ENCODE results near the gene ATF5. TPM values are rescaled to one million over a fixed set of nuclear protein-coding genes. Genes with fewer than 3 reads are reported as not detected.

The ATF5 gene
- total RNA-seq, 1 experiment from 2014 or later, result 30.7 TPM

GRCh38 chr19:49977881-49978280 lies 48.9 kb downstream of the ATF5 start:
- CTCF ChIA-PET, result no interaction called here
- H3K4me3 Mint-ChIP-seq (ENCODE audit: low read depth, unreplicated experiment), result no peak overlapping the region
- H3K27ac Mint-ChIP-seq (ENCODE audit: unreplicated experiment), result no peak overlapping the region
- peaks cover 46% of the 10 kb centered on the region for H3K36me3 Mint-ChIP-seq (ENCODE audit: insufficient read depth, unreplicated experiment)
- no peak for TF ChIP-seq CTCF (IDR thresholded peaks at IDR 0.05; ENCODE audit: unreplicated experiment)
- no peaks in the 10 kb centered on the region for H3K27me3 Mint-ChIP-seq (ENCODE audit: unreplicated experiment)
- H3K9me3 Mint-ChIP-seq (ENCODE audit: low read depth, unreplicated experiment), result no peaks in the 10 kb centered on the region
- H3K4me1 Mint-ChIP-seq (ENCODE audit: low read depth, unreplicated experiment), result no peaks in the 10 kb centered on the region
- intact Hi-C loops (cut with micrococcal nuclease; ENCODE audit: unreplicated experiment), result no loop called here
- no peak for DNase-seq
- no TSS peak for BruUV-seq (replicated peaks)

GRCh38 chr19:49978324-49978723 lies 49.3 kb downstream of the ATF5 start:
- CTCF ChIA-PET, result no interaction called here
- no peak for DNase-seq
- H3K4me3 Mint-ChIP-seq (ENCODE audit: low read depth, unreplicated experiment), result no peak overlapping the region
- H3K27ac Mint-ChIP-seq (ENCODE audit: unreplicated experiment), result no peak overlapping the region
- no peak for TF ChIP-seq CTCF (IDR thresholded peaks at IDR 0.05; ENCODE audit: unreplicated experiment)
- no TSS peak for BruUV-seq (replicated peaks)
- H3K4me1 Mint-ChIP-seq (ENCODE audit: low read depth, unreplicated experiment), result no peaks in the 10 kb centered on the region
- peaks cover 42% of the 10 kb centered on the region for H3K36me3 Mint-ChIP-seq (ENCODE audit: insufficient read depth, unreplicated experiment)
- H3K9me3 Mint-ChIP-seq (ENCODE audit: low read depth, unreplicated experiment), result no peaks in the 10 kb centered on the region
- intact Hi-C loops (cut with micrococcal nuclease; ENCODE audit: unreplicated experiment), result no loop called here
- no peaks in the 10 kb centered on the region for H3K27me3 Mint-ChIP-seq (ENCODE audit: unreplicated experiment)

- Mint-ChIP-seq H3K4me1 (ENCODE audit: low read depth, unreplicated experiment) (no peaks in the 10 kb centered on the region), H3K27me3 (ENCODE audit: unreplicated experiment) (no peaks in the 10 kb centered on the region), H3K27ac (ENCODE audit: unreplicated experiment) (no peak overlapping the region), H3K36me3 (ENCODE audit: insufficient read depth, unreplicated experiment) (peaks cover 26% of the 10 kb centered on the region), H3K9me3 (ENCODE audit: low read depth, unreplicated experiment) (no peaks in the 10 kb centered on the region), H3K4me3 (ENCODE audit: low read depth, unreplicated experiment) (no peak overlapping the region)
- TF ChIP-seq CTCF (IDR thresholded peaks at IDR 0.05; ENCODE audit: unreplicated experiment), result no peak
- CTCF ChIA-PET, result interaction anchor here (0.6 kb wide), 1 partner anchor 88 kb away, joined by 6 read pairs; no protein-coding TSS in a partner anchor
- intact Hi-C loops (cut with micrococcal nuclease; ENCODE audit: unreplicated experiment), result no loop called here
- DNase-seq, result no peak
- no TSS peak for BruUV-seq (replicated peaks)
Observed at GRCh38 chr19:49981603-49982593, 52.9 kb downstream of the ATF5 start.

Small RNA genes within 50 kb of the gene (microRNA-seq; reads per million reads assigned to microRNA genes)
- not detected for gene MIR4750

Other genes with a start within 250 kb of the ATF5 start
- 17.0 and 18.5 TPM in 2 replicates for gene ADM5, start 239.6 kb upstream of the ATF5 start, total RNA-seq (2022)
- 0.57 and 1.4 TPM in 2 replicates for gene CPT1C, start 238.1 kb upstream of the ATF5 start, total RNA-seq (2022)
- gene TSKS, start 165.9 kb upstream of the ATF5 start, total RNA-seq (2022), result not detected in 2 replicates
- gene AP2A1, start 162.2 kb upstream of the ATF5 start, total RNA-seq (2022), result 80.1 and 89.0 TPM in 2 replicates
- 12.2 and 17.0 TPM in 2 replicates for gene FUZ, start 115.9 kb upstream of the ATF5 start, total RNA-seq (2022)
- 89.7 and 95.8 TPM in 2 replicates for gene MED25, start 110.9 kb upstream of the ATF5 start, total RNA-seq (2022)
- gene PTOV1, start 78.0 kb upstream of the ATF5 start, total RNA-seq (2022), result 231 and 256 TPM in 2 replicates
- gene PNKP, start 61.6 kb upstream of the ATF5 start, total RNA-seq (2022), result 185 and 189 TPM in 2 replicates
- gene AKT1S1, start 51.9 kb upstream of the ATF5 start, total RNA-seq (2022), result 58.9 and 65.2 TPM in 2 replicates
- 54.7 and 56.9 TPM in 2 replicates for gene TBC1D17, start 51.5 kb upstream of the ATF5 start, total RNA-seq (2022)
- 8.2 and 10.7 TPM in 2 replicates for gene IL4I1, start 32.3 kb upstream of the ATF5 start, total RNA-seq (2022)
- gene NUP62, start 299 bp downstream of the ATF5 start, total RNA-seq (2022), result 116 and 124 TPM in 2 replicates
- gene SIGLEC11, start 32.0 kb downstream of the ATF5 start, total RNA-seq (2022), result not detected in 2 replicates
- gene VRK3, start 96.2 kb downstream of the ATF5 start, total RNA-seq (2022), result 68.4 and 74.5 TPM in 2 replicates
- gene ZNF473, start 96.8 kb downstream of the ATF5 start, total RNA-seq (2022), result 27.2 and 28.8 TPM in 2 replicates
- not detected in 2 replicates for gene IZUMO2, start 234.1 kb downstream of the ATF5 start, total RNA-seq (2022)